Activated CD8-positive, alpha-beta memory T cell treated with anti-CD3 and anti-CD28 coated beads, Interleukin-2, amount 50 U/mL, for 4 hours (primary cell): ENCODE results near the gene PRKG2.

Experiments used
- DNase-seq: peaks from one replicate; pipeline ENCODE4 v3.0.0-alpha.2; 2020

PRKG2 gene

DNA sequence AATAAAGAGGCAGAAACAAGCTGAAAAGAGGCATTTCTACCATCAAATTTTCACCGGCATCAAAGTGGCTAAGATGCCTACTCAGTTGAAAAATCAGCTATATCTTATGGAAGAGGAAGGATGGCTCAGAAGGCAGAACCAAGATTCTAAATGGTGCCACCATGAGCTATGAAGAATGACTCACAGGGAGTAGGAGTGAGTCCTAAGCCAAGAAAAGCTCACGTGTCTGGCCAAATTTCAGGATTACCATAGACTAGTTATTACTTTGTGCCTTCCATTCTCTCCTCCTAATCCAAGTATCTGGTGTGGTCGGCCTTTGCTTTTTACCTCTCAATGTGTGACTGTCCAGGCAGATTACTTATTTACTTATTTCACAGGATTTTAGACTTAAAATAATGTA is 129.7 kb downstream of the PRKG2 start:
- DNase-seq = no peak

DNA sequence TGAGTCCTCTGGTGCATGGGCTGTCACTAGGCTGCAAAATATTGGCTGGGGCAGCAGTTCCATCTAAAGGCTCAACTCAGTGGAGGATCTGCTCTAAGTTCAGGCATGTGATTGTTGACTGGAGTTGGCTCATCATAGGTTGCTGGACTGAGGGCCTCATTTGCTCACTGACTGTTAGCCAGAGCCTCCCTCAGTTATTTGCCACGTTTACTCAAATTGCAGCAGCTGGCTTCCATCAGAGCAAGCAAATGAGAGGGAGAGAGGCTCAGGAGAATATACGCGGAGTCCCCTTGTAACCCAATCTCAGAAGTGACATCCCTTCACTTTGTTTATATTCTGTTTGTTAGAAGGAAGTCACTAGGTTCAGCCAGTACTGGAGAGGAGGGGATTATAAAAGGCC is 130.4 kb downstream of the PRKG2 start:
- DNase-seq = no peak

DNA sequence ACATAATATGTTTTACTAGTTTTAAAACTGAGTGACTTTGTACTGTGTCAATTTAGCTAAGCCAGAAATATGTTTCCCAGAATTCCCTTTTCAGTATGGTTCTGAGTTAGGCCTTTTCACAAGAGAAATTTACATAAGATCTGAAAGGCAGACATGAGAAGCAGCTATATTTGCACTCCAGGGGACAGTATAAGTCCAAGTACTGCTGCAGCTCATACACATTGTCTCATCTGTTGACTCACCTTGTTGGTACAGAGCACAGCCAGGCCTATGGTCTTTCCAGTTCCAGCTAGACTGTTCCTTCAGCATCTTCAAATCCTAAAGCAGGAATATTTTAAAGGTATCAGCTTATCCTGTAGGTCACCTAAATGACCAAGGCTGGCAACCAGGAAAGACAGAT is 131.0 kb downstream of the PRKG2 start:
- no peak for DNase-seq

DNA sequence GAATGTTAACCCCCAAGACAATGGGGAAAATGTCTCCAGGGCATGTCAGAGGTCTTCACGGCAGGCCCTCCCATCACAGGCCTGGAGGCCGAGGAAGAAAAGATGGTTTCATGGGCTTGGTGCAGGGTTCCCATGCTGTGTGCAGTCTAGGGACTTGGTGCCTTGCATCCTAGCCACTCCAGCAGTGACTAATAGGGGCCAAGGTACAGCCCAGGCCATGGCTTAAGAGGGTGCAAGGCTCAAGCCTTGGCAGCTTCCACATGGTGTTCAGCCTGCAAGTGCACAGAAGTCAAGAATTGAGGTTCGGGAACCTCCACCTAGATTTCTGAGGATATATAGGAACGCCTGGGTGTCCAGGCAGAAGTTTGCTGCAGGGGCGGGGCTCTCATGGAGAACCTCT is 133.9 kb downstream of the PRKG2 start:
- DNase-seq = no peak

DNA sequence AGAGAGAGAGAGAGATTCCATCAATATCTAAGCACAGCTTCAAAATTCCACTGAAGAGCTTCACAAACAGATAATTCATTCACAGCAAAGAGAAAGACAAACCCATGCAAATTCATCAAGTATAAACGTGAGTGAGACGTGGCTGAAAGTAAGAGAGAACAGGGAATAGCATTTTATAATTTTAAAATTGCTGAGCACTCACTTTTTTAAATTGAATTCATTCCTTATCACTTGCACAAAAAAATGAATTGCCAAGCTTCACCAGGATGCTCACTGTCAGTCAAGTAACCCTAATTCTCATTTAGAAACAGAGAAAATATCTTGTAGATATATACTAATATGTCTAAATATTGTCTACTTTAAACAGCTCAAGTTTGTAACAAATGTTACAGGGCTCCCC is 144.0 kb downstream of the PRKG2 start:
- DNase-seq = no peak

DNA sequence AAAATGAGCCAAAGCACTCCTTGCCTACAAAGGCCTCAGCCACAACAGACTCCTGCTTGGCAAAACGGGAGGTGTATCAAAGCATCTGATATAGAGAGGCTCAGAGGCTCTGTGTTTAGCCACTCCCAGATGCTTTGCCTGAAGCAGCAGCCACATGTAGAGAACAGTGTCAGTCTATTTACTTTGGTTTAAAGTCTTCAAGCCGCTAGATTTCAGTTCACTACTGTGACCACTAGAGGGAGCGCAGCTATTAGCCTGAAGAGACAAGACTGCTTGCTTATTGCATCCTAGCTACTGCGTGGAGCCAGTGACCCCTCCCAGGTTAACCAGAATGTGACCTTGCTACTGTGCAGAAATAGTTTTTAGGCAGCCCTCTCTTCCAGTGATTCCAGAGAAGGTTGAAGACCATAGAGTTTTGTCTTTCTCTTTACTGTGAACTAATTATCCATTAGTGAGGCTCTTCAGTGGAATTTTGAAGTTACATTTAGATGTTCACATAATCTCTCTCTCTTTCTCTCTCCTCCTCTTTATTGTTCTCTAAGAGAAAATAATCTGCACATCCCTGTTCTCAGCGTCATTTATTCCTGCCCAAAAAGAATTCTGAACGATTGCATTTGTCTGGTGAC is 145.2 kb downstream of the PRKG2 start:
- peak; percentile 45 for DNase-seq

DNA sequence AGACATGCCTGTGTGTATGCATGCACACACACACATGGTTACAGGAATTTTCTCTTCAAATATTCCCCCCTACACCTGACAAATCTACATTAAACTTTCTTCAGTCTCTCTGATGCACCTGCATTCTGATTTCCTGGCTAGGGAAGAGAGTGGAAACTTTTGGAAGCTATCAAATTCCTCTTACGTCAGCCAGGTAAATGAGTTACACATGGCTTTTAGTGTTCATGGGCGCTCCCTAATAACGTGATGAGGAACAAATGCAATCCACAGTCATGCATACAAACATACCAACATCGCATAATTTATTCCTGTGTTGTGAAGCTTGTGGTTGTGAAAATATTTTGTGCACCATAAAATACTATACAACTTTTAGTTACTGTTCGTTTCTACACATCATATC is 149.6 kb downstream of the PRKG2 start:
- DNase-seq = no peak

DNA sequence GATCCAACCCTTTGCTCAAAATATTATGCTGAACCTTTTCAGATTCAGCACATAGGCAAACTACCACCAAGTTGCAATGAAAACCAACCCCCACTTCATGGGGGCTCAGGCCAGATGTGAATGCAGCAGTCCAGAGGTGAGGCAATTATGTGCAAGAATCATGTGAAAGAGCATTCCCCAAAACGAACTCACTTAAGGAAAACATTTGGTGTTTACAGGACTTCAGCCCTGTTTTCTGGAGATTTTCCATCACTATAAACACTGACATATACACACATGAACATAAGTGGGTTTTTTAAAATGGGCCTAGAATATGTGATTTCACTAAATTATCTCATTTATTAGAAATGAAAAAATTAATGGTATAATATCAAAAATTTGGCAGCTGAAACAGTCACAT is 153.0 kb downstream of the PRKG2 start:
- DNase-seq = no peak

DNA sequence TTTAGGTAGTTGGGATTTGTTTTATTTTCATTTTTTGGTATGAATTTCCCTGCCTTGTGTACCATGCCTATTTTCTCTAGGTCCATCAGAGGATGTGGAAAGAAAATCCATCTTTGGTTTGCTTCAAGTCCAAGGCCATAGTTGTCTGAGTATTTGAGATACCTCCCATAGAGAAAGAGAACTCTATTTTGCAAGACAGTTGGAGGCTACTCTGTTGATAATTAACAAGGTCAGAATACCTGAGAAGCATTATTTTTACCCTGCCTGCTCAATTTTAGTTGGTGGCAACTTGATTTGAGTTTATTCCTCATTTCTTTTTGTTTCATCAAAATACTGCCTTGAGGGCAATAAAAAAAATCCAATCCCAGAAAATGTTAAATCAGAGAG is 153.7 kb downstream of the PRKG2 start:
- DNase-seq = no peak

DNA sequence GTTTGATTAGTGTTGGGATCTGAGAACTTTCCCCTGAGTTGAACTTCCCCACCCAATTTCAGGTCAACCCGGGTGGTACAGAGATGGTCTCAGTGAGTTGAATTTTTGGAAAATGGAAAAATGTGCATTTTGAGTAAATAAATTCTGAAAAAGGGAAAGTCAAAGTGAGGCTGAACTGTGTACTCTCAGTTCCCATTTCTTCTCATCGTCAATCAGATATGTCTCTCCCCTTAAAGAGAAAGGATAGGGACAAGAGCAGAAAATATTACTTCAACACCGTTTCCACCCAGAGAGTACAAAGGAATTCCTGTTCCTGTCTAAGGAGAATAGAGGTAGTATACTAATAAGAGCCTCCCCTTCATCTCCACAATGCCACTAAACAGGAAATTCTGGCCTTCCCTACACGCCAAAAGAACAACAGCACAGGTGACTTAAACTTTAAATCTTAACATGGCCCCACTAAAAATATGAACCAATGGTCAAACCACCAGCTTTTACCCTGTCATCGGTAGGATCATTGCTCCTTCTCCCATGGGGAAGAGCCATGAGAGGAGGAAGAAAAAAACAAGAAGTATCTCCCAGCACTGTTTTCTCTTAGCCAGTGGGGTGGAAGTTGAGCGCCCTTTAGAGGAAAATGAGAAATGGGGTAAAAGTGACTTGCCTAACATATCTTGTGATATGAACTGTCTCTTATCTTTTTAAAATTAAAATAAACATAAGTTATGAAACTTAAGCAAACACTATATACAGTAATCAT is 154.3 kb downstream of the PRKG2 start:
- no peak for DNase-seq

DNA sequence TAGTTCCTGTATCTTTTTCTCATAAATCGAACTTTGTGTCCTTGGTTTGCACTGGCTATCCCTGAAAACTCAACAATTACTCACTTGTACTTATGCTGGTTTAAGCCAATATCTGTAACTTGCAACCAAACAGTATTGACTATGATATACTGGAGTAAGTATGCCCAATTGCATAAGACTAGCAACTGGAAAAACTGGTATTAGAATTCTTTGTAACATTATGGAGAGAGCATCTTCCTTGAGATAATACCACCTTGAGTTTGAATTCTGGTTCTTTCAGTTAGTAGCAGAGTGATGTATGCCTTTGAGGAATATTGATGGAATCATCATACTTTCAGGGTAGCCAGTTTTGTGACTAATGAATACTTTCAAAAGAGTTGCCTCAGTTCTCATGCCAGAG is 156.4 kb downstream of the PRKG2 start:
- DNase-seq = no peak

DNA sequence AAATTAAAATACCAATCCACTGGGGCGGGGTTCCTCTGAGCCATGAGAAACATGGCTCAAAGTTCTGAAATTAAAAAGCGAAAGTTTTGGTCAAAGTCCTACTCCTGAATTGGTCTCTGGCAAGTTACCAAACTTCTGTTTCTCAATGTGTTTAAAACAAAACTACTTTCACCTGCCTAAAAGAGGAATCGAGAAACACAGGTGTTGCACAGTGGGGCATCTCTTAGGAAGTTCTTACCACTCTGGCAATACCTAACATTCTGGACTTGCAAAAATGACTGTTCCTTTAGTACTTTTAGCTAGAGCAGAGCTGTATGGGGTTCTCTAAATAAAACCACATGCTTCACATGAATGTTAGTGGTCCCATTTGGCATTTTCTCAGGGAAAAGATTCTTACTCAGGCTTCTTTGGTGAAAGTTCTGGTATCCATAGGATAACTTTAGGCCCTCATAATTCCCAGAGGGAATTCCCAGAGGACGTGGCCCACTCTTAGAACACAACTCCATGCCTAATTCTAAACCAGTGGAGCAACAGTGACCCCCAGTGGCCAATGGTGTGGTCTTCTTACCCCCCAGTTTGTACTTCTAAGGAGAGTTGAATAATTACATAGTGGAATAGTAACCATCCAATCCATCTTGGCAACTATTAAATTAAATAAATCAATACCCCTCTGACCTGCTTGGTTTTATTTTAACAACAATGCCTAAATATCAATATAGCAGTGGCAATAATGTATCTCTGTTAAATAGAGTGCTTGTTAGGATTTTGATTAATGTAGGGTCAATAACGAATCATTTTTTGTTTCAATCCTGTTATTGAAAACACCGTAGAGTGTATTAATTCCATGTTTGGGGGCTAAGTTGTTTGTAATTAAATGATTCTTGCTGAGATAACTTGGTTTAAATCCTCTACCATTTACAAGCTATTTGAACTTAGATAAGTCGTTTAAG is 162.6 kb downstream of the PRKG2 start:
- DNase-seq = peak; percentile 52

DNA sequence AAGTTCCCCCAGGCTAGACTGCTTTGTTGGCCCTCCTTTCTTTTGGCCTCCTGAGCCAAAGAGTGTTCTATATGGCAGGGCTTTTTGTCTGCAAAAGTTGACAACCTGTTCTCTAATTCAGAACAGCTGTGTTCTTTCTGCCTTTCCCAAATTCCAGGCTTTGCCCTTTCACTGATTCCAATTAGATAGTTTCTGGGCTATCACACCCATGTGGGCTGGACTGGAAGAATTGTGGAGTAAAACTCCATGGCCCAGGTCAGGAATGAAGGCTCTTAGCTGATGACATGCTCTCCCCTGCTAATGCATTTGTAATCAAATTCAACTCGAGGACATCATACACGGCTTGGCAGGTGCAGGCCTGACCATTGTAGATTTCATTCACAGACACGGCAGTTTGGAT is 165.1 kb downstream of the PRKG2 start:
- DNase-seq = no peak

DNA sequence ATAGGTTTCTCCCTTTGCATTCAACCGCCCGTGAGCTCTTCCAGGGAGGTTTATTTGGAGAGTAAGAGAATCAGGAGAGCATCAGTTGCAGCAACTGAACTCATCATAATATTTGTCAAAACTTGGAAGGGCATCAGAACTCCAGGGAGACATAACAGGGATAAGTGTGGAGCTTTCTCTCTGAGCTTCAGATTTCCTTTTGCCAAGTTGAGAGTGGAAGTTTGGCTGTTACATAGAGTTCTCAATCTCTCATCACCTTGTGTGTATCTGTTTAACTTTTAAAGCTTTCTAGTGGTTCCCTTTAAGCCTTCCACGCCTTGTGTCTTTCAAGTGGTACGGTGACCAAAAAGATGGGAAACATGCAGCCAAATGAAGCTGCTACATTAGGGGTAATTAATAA is 165.7 kb downstream of the PRKG2 start:
- DNase-seq = no peak

DNA sequence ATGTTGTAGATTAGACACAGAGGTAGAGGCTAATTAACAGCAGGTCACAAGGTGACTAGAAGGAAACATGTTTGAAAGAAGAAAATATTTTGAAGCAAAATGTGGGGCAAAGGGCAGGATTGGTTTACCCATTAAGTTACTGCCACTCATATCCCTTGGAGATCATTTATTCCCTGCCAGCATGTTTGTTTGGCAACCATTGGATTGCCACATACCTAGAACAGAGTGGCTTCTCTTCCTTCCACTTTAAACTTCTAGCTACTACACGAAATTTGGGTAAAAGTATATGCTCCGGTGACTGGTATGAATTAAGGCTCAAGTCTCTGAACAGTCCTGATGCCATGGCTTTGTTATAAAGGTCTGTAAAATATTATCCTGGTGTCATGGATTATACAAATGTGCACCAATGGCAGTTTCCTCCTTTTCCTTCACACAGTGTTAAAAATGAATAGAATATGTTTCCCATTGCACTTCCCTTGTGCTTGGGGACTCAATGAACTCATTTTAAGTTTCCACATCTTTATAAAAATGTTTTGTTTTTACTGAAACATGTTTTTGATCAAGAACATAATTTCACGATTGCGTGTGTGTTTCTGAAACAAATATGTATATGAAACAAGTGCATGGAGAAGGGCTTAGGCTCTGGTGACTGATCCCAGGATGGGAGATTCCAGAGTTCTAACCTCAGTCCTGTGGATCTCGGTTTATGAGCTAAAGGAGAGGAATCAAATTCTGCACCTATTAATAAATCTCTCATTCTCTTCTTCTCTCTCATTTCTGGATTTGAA is 172.2 kb downstream of the PRKG2 start:
- no peak for DNase-seq

DNA sequence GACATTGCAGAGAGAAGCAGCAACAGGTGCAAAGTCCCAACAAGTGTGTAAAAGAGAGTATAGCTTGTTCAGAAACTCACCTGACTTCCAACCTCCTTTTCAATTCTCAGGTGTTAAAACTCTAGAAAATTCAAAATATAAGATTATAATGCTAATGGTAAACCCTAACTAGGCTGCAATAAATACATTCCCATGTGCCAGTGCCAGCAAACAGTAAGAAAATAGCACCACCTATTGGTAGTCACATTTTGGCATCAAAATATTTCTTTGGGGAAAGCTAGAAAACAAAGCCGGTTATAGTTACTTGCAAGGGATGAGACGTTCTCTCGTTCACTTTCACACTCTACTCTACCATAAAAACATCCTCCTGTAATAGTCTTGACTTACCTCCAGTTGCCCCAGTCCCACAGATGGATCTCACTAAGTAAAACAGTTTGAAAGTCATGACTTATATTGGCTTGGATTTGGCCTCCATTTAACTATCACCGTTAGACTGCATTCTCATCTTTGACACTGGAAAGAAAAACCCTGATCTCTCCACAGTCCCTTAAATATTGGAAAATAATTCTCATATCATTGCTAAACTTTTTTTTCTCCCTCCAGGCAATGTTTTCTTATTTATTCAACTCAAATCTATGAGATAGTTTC is 174.9 kb downstream of the PRKG2 start:
- DNase-seq = no peak

DNA sequence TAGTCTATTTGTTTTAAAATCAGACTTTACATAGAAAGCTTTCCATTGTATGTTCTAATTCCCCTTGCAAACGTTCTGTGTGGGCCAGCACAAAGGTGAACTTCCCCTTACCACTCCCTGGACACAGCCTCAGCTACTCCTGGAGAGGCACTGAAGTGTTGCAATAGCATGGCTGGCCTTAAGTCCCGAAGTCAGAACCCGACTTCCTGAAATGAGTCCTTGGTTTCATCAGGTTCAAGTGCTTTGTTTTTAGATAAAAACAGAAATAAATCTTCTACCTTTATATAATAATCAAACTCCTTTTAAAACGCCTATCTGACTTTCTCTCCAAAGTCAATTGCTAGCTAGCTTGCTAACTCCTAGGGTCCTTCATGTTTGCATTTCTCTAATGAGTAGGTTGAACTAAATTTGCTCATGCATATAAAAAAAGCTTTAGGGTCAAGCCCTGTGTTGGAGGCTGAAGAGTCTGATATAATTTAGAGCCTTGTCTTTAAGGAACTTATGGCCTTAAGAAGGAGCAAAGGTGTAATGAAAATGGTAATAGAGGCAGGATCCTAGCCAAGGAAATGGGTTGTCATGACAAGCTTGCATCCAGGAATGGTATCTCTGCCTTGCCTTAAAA is 175.6 kb downstream of the PRKG2 start:
- DNase-seq = no peak

DNA sequence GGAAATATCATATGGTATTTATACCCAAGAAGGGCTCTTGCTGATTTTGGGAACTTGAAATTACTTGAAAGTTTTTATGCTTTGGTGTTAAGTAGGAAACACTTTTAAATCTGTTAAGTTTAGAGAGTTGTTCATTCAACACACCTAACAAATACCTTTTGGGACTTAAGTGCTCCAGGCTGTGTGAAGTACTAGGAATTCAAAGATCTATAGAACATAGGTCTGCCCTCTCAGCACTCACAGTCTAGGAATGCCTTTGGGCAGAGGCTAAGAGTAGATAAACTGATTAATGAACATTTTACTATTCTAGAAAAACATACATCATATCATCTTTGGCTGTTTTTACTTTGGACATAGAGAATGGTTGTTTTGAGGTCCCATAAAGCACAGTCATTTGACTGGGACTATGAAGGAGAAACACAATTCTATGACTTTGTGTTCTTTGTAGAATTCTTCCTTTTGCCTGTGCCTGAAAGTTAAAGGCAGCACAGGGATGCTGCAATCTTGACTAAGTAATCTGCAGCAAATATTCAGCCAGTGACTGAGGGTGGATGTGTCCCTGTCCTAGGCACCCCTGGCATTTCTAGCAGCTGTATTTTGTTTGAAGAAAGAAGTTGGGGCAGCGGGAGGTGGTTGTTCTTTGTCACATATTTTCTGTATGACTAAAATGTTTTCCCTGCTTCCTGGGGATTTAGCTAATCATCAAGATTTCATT is 176.2 kb downstream of the PRKG2 start:
- DNase-seq = no peak
